GM12878 (cell line): ENCODE data around the gene POLR2I. TPM values are rescaled to one million over a fixed set of nuclear protein-coding genes. Genes with fewer than 3 reads are reported as not detected.
A peak's percentile ranks its signal among the peaks of the same experiment; 100 is the strongest.

Source experiments
- CHD1 ChIP-seq: IDR thresholded peaks from 2 replicates; pipeline ENCODE4 v1.6.1; 2012; ENCODE audit warnings: low read depth, low read length, improper control_type of control experiment
- CHD2 ChIP-seq: IDR thresholded peaks from 2 replicates; pipeline ENCODE4 v1.6.1; 2011; ENCODE audit warnings: low read depth, low read length, improper control_type of control experiment, borderline replicate concordance
- EED ChIP-seq: sonication (generic); IDR thresholded peaks from 2 replicates; pipeline ENCODE4 v1.6.1; 2016; ENCODE audit warnings: antibody characterized with exemption, low read depth
- HSF1 ChIP-seq: fragments of 150-350 bp; IDR thresholded peaks from 2 replicates; pipeline ENCODE4 v1.6.1; 2014; ENCODE audit warnings: mild to moderate bottlenecking, low read depth, low read length
- IRF5 ChIP-seq: fragments of 450-650 bp; IDR thresholded peaks from 2 replicates; pipeline ENCODE4 v1.6.1; 2017; ENCODE audit warnings: borderline replicate concordance
- KAT2A ChIP-seq: conservative IDR thresholded peaks from 2 replicates; pipeline ENCODE4 v1.6.1; 2011; ENCODE audit warnings: low read depth, low read length; ENCODE audit not compliant: control insufficient read depth
- NFXL1 ChIP-seq: fragments of 450-650 bp; IDR thresholded peaks from 2 replicates; pipeline ENCODE4 v1.6.1; 2017; ENCODE audit warnings: antibody characterized with exemption, mild to moderate bottlenecking, borderline replicate concordance
- NFYB ChIP-seq: IDR thresholded peaks from 2 replicates; pipeline ENCODE4 v1.6.1; 2011; ENCODE audit warnings: low read depth, mild to moderate bottlenecking, low read length, improper control_type of control experiment, moderate library complexity; ENCODE audit not compliant: insufficient read depth
- NKRF ChIP-seq: fragments of 450-650 bp; conservative IDR thresholded peaks from 2 replicates; pipeline ENCODE4 v1.6.1; 2017; ENCODE audit warnings: mild to moderate bottlenecking, moderate library complexity
- NR2C2 ChIP-seq: IDR thresholded peaks from 2 replicates; pipeline ENCODE4 v1.6.1; 2011; ENCODE audit warnings: borderline replicate concordance, low read depth; ENCODE audit not compliant: control insufficient read depth, insufficient read length
- POLR2AphosphoS5 ChIP-seq: IDR thresholded peaks from 2 replicates; pipeline ENCODE4 v1.6.1; 2011; ENCODE audit warnings: mild to moderate bottlenecking, low read length, inconsistent platforms
- RAD21 ChIP-seq: IDR thresholded peaks from 2 replicates; pipeline ENCODE4 v1.6.1; 2011; ENCODE audit warnings: mild to moderate bottlenecking, low read depth, low read length, moderate library complexity; ENCODE audit not compliant: insufficient read depth
- RFX5 ChIP-seq: IDR thresholded peaks from 2 replicates; pipeline ENCODE4 v1.6.1; 2011; ENCODE audit warnings: low read depth, low read length, improper control_type of control experiment
- SMARCA5 ChIP-seq: fragments of 450-650 bp; IDR thresholded peaks from 2 replicates; pipeline ENCODE4 v1.6.1; 2017; ENCODE audit warnings: mild to moderate bottlenecking
- ZBTB11 ChIP-seq: fragments of 450-650 bp; formaldehyde crosslinking; IDR thresholded peaks from 2 replicates; pipeline ENCODE4 v1.5.0; 2022; ENCODE audit warnings: mild to moderate bottlenecking, missing genetic modification characterization
- ZNF622 ChIP-seq: fragments of 450-650 bp; IDR thresholded peaks from 2 replicates; pipeline ENCODE4 v1.6.1; 2017; ENCODE audit warnings: mild to moderate bottlenecking, inconsistent platforms
- polyA plus RNA-seq, 11 experiments: library from polyadenylated mRNA; depleted of rRNA in 4 of 11; unstranded in 6 of 11; stranded (reverse) in 5 of 11; fragments of >200 nt; fragmentation: Nextera tagmentation in 4 of 11; fragmentation: Illumina TruSeq in 1 of 11; extraction: Ambion mirVana in 4 of 11; extraction: Trizol in 1 of 11; gene quantifications; 1 replicate in 1 of 11; 2 replicates in 10 of 11; pipeline versions ENCODE4 v1.2.1 to v1.2.3, GENCODE V29; 2011 to 2016; ENCODE audit warnings: inconsistent platforms in 2 of 11, missing spikeins in 2 of 11, low read depth in 1 of 11
- total RNA-seq, 4 experiments: library from RNA; depleted of rRNA in 3 of 4; stranded (reverse); fragments of >200 nt in 3 of 4; fragmentation: Illumina TruSeq in 1 of 4; extraction: Trizol in 1 of 4; gene quantifications; 2 replicates each; pipeline versions ENCODE4 v1.2.1 to v1.2.3, GENCODE V29; 2013 to 2021
- TF ChIP-seq, protein P1 (sequence below): IDR thresholded peaks from 2 replicates; pipeline ENCODE4 v1.6.1; 2012; ENCODE audit warnings: low read length, inconsistent platforms
- TF ChIP-seq, protein P2 (sequence below): fragments of 450-650 bp; IDR thresholded peaks from 2 replicates; pipeline ENCODE4 v1.6.1; 2014; ENCODE audit warnings: mild to moderate bottlenecking

The POLR2I gene
- total and polyA plus RNA-seq, 10 of the 15 experiments (the other 5 are each of a cell fraction or from before 2014, with no cell fraction given) = 30.9 to 272 (median 202) TPM

DNA sequence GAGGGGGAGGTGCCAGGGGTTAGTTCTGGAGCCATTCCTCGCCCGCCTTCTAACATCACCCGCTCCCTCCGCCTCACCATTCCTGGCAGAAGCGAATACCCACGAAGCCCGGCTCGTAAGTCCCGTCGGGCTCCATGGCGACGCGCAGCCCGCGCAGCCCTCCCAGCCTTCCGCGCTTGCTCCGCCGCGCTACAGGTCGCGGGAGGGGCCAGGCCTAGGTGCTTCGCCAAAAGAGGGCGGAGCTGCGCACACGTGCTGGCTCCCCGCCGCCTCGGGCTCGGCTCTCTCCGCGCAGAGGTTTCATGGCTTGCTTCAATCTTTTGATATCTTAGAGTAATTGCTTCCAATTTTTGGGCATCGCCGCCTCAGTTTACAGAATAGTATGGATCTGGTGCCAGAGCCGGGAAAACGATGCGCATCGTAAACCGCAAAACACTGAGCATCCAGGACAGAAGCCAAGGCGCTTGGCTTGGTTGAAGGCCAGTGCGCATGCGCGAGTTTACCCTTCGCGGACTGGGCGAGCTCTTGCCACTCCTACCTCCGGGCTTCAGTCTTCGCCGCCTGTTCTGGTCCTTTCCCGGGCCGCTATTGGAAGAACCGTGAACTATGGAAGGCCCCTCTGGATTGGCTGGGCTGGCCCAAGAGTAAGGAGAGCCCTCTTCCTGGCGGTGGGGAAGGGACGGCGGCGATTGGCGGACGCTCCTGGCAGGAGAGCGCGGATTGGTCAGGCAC lies at the start of gene POLR2I (continued):
- TF ChIP-seq NKRF (peak; percentile 91), ZBTB11 (CRISPR knock-in tag) (no peak), CHD1 (no peak), POLR2AphosphoS5 (peak; percentile 52), HSF1 (0 out of 2 replicates have a peak, but pooled peaks have one; percentile 37), SMARCA5 (peak; percentile 75), NR2C2 (no peak), IRF5 (no peak), NFYB (peak; percentile 86), NFXL1 (no peak), CHD2 (no peak; the same call in 1 of the 2 replicates), ZNF622 (no peak), RAD21 (no peak), KAT2A (no peak), EED (0 out of 2 replicates have a peak, but pooled peaks have one; percentile 42), RFX5 (peak; percentile 86)
- TF ChIP-seq, protein P1, sequence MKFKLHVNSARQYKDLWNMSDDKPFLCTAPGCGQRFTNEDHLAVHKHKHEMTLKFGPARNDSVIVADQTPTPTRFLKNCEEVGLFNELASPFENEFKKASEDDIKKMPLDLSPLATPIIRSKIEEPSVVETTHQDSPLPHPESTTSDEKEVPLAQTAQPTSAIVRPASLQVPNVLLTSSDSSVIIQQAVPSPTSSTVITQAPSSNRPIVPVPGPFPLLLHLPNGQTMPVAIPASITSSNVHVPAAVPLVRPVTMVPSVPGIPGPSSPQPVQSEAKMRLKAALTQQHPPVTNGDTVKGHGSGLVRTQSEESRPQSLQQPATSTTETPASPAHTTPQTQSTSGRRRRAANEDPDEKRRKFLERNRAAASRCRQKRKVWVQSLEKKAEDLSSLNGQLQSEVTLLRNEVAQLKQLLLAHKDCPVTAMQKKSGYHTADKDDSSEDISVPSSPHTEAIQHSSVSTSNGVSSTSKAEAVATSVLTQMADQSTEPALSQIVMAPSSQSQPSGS = no peak
- TF ChIP-seq, protein P2, sequence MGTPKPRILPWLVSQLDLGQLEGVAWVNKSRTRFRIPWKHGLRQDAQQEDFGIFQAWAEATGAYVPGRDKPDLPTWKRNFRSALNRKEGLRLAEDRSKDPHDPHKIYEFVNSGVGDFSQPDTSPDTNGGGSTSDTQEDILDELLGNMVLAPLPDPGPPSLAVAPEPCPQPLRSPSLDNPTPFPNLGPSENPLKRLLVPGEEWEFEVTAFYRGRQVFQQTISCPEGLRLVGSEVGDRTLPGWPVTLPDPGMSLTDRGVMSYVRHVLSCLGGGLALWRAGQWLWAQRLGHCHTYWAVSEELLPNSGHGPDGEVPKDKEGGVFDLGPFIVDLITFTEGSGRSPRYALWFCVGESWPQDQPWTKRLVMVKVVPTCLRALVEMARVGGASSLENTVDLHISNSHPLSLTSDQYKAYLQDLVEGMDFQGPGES = peak; percentile 81
